A204.1 (cell line): ENCODE results near the gene SLC1A1.
"Not testable (repeated sequence)": the region's sequence is repeated elsewhere in the genome, so short reads cannot be mapped to it uniquely, and the experiment has no call there.

ENCODE experiments used
- FAIRE-seq: peaks from 2 replicates; lab custom pipeline; 2012; peaks lifted over from hg19 to GRCh38; lab: Jason Lieb, UNC

Gene SLC1A1

DNA sequence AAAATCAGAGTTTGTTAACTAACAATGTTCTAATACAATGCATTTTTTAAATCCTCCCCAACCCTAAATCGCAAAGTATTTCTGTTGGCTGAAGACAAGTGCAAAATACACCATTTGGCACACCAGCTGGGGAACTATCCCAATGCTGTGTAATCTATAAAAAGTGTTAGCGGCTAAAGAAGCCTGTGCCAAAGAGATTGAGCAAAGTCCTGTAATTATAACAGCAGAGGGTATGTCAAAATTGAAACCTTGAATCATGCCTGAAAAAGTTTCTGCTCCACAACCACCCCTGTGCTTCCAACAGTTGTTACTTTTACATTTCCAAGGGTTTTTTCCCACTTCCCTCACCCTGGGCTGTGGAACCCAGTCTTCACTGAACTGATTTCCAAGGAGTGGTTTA is 88.7 kb downstream of the SLC1A1 start:
- no peak for FAIRE-seq

DNA sequence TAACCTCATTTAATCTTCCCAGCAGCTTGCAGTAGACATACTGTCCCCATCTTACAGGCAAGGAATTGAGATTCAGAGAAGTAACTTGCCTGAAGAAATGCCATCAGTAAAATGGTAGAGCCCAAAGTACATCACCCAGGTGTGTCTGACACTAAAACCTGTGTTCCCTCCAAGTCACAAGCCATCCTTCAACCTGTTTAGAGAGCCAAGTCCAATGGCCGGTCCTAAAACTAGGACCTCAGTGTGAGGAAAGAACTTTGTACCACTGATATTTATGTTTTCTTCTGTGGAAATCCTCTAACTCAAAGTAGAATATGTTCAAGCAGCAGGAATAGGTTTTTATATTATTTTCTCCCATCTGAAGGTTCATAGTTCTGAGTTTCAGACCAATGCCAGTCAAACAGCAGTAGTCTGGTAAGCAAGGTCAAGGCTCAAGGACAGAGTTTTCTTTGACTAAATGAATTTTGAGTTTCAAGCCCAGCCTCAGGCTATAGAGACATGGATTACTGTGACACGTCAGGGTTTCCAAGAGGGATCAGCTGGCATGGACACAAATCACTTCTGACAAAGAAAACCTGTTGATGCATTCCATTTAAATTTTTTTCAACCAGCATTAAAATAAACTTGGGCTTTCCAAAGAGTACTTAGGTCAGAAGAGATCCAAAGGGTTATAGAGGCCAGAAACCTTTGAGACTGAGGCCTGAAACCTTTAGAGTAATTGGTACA is 90.9 kb downstream of the SLC1A1 start:
- FAIRE-seq = no peak

DNA sequence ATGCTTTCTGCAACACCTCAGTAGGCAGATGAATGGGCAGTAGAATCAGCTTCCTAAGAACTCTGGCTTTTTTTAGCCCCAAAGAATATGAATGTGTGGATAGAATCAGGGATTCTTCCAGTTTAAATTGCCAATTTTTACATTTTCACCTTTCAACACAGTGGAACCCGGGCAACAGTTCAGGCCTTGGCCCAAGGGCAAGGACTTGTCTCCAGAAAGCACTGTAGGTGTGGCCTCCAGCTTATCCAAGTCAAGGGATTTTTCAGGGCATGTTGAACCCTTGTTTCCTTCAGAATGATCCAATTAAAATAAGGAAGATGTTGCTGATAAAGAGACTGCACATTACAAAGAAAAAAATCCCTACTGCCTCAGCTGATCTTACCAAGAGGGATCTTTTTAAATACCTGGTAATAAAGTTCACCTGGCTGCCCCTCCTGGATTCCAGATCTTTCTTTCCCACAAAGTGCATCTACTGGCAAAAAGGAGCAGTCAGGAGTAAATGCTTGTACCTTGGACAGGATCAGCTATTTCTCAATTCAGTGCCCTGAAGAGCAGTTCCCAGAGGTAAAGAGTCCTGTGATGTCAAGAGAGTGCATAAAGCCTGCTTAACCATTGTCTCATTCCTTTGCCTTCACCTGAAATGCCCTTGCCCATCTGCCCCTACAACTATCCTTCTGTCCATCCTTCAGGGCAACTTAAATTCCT is 91.7 kb downstream of the SLC1A1 start:
- no peak for FAIRE-seq

DNA sequence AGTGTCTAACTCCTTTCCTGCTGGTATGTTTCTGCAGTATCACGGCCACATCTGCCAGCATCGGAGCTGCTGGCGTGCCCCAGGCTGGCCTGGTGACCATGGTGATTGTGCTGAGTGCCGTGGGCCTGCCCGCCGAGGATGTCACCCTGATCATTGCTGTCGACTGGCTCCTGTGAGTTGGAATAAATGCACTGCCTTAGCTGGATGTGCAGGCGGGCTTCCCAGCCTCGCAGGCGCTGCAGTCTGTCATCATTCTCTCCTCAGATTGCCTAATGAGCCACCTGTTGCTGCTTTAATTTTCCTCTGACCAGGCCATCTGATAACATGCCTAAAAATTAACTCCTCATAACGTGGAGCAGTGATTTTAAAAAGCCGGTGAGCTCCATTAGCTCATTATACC is 92.7 kb downstream of the SLC1A1 start:
- no peak for FAIRE-seq

GRCh38 chr9:4584636-4585035 is 94.4 kb downstream of the SLC1A1 start:
- no peak for FAIRE-seq

DNA sequence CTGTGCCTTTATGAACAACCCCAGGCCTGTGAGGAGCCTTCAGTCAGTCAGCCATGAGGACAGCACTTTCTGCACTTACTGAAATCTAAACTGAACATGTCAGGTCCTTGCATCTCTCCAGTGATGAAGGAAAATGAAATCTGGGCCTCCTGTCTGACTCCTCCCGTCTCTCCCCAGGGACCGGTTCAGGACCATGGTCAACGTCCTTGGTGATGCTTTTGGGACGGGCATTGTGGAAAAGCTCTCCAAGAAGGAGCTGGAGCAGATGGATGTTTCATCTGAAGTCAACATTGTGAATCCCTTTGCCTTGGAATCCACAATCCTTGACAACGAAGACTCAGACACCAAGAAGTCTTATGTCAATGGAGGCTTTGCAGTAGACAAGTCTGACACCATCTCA is 94.9 kb downstream of the SLC1A1 start:
- FAIRE-seq = no peak

DNA sequence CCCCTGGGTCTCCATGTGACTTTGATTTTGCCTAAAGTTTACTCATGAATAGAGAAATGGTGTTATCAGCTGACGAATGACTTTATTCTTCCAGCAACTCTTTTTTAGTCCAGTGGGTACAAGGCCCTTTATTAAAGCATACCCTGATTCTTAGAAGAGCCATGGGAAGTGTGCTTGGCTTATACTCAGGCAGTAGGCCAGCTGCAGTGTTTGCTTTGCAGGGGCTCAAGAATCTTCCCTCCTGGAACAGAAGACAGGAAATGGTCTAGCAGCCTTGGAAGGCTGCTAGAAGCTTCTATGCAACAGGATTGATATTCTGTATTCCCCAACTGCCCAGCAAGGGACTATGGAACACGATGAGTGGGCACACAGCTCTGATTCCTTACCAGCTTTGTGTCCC is 98.5 kb downstream of the SLC1A1 start:
- FAIRE-seq = no peak

DNA sequence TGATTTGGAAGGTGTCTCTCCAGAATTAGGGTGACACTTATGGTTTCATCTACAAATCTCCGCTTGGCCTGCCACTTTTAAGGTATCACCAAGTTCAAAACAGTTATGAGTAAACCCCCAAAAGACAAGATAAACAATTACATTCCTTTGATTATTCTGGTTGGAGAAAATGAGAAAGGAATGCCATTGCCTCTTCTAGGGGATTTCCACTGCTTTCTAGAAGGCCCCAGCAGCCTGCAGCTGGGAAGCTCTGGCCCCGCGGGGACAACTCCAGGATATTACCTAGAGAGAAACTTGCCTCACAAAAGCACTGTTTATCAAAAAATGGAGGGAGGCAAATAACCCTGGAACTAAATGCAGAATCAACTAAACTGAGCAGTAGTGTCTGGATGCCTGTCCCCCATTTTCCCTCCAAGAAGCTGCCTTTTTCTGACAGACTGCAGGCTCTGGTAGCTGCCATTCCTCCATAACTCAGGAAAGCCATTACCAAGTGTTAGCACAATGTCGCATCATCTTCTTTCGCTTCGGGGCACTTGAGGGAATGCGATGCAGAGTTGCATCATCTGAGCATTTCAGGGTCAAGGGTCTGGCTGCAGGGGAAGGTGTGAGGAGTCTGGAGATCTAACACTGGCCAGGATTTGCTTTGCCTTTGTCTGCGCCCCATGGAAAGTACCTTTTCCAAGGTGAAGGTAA is 100.3 kb downstream of the SLC1A1 start:
- FAIRE-seq = no peak

GRCh38 chr9:4591123-4591500 is 100.8 kb downstream of the SLC1A1 start:
- no peak for FAIRE-seq

- FAIRE-seq = no peak
Observed at GRCh38 chr9:4592295-4592694, 102.0 kb downstream of the SLC1A1 start.

DNA sequence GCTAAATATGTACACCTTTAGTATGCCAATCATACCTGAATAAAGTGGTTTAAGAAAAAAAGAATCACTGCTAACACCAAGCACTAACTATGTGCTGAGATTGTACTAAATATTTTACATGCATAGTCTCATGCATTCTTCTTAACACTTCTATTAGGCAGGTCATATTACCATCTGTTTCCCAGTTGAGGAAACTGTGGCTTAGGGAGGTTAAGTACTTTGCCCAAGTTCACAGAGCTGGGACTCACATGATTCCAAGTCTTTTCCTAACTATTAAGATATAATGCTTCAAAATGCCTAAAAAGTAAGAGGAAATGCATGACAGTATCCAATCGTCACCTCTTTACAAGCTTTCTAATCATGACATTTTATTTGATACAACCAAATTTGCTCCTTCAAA is 102.6 kb downstream of the SLC1A1 start:
- no peak for FAIRE-seq

DNA sequence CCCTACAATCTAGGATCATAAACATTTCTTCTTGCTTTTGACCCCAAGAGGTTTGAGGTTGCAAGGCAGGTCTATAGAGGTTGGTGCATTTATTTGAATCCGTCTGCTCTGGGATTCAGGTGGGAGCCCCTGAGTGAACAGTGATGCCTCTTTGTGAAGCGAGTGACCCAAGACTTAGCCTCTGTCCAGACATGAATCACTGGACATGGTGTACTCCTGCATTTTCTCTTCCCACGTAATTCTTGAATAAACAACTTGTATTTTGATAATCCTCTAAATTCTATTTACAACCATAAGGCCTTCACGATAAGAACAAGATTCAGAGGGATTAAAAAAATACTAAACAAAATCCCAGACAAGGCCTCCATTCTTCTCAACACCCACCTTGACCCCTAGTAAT is 104.3 kb downstream of the SLC1A1 start:
- FAIRE-seq = no peak

DNA sequence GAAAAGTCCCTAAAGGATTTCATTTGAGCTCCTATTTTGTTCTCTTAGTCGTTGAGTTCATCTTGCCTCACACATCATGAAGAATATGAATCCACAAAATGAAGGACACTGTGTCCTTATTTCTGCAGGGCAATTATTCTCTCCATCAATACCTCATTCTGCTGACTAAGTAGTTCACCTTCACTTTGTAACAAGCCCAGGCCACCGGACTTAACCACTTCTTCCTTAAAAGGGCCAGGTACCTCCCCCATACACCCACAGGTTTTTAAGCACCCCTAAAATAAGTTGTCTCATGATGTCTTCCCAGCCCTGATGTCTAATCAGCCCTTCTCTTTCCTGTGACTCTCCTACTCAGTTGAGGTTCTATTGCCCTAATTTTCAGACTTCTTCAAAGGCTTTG is 104.7 kb downstream of the SLC1A1 start:
- FAIRE-seq = no peak

GRCh38 chr9:4596165-4596922 is 106.1 kb downstream of the SLC1A1 start:
- no peak for FAIRE-seq

GRCh38 chr9:4600368-4600767 is 110.1 kb downstream of the SLC1A1 start:
- FAIRE-seq = no peak

GRCh38 chr9:4603830-4604229 is 113.6 kb downstream of the SLC1A1 start:
- FAIRE-seq = no peak

- peak; percentile 97 for FAIRE-seq
Observed at GRCh38 chr9:4604678-4605095, 114.4 kb downstream of the SLC1A1 start.

- not testable (repeated sequence) for FAIRE-seq
Observed at GRCh38 chr9:4606033-4606432, 115.8 kb downstream of the SLC1A1 start.

GRCh38 chr9:4614627-4615026 is 124.4 kb downstream of the SLC1A1 start:
- FAIRE-seq = no peak

- no peak for FAIRE-seq
Observed at GRCh38 chr9:4615251-4615650, 125.0 kb downstream of the SLC1A1 start.

DNA sequence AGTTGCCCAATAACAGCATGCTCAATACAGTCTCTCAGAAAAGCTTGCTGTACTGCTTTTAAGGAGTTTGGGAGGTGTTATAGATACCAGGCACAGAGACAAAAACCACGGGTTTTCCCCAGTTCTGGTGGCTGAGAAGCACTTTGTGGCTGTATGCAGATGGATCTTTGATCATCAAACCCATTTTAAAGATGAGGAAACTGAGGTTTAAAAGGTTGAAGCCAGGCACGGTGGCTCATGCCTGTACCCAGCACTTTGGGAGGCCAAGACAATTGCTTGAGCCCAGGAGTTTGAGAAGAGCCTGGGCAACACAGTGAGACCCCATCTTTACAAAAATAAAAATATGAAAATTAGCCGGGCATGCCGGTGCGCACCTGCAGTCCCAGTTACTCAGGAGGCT is 125.5 kb downstream of the SLC1A1 start:
- no peak for FAIRE-seq

- FAIRE-seq = no peak
Observed at GRCh38 chr9:4617752-4618151, 127.5 kb downstream of the SLC1A1 start.

DNA sequence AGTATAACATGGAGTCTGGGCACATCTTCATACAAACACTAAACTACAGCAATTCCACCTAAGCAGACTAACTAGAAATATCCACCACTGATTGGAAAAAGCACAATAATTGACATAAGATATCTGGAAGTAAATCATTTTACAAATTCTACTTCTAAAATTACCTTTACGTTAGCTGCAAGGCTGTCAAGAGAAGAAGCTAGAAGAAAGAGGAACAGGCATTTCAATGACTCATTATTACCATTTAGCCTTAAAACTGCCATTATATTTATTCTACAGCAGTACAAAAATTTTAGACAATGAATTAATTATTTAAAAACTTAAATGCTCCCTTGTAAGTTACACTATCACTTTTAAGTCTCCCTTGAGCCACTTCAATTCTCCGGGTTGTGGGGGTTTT is 128.4 kb downstream of the SLC1A1 start:
- no peak for FAIRE-seq
